ENCODE data around the gene SRPX.
A peak's percentile ranks its signal among the peaks of the same experiment; 100 is the strongest.

The SRPX gene, protein sequence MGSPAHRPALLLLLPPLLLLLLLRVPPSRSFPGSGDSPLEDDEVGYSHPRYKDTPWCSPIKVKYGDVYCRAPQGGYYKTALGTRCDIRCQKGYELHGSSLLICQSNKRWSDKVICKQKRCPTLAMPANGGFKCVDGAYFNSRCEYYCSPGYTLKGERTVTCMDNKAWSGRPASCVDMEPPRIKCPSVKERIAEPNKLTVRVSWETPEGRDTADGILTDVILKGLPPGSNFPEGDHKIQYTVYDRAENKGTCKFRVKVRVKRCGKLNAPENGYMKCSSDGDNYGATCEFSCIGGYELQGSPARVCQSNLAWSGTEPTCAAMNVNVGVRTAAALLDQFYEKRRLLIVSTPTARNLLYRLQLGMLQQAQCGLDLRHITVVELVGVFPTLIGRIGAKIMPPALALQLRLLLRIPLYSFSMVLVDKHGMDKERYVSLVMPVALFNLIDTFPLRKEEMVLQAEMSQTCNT

DNA sequence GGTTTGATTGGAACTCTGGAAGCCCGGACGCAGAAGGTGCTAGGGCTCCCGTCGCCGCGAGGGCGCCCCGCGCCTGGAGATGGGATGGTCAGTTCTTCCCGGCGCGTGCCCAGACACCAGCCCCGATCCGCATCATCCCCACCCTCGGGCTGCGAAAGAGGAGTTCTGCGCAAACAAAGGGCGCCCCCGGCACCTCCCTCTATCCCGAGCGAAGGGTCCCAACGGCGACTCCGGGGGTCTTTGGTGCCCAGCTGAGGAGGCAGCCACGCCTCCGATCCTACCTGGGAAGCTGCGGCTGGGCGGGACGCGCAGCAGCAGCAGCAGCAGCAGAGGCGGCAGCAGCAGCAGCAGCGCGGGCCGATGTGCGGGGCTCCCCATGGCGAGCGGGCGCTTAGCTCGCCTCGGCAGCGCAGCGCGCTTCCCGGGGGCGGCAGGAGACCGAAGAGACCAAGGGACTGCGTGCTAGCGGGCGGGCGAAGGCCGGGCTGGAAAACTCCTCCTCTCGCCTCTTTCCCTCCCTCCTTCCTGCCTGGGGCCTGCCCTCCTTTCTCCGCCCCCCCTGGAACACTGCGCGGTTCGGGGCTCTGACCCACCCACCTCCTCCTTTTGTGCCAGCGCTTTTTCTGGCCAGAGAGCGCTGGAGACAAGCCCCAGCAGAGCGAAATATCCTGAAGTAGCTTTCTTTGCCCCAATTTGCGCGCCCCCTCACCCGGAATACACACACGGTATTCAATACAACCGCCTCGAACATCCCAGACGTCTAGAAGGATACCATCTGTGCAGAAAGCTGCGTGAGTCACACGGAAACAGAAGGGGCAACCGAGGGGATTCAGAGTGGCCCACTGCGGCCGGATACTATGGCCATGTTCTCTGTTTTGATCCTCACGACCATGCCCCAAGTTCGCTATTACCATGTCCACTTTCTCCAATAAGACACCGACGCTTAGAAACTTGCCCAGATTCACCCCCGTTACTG lies at the start of gene SRPX:
SRPX (minus strand) TSS at position 457 of the 976 bp plus-strand sequence; CDS start at position 378, 79 bp downstream.
- DNase-seq (ENCODE audit: low read depth in 2 of 2): no peak

DNA sequence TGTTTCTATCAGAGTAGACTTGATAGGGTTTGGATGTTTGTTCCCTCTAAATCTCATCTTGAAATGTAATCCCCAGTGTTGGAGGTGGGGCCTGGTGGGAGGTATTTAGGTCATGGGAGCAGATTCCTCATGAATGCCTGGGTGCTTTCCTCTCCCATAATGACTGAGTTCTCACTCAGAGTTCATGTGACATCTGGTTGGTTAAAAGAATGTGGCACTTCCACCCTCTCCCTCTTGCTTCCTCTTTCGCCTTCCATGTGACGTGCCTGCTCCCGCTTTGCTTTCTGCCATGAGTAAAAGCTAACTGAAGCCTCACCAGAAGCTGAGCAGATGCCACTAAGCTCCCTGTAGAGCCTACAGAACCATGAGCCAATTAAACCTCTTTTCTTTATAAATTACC lies 47.3 kb upstream of the SRPX start:
- no peak for DNase-seq (ENCODE audit: low read depth in 2 of 2)

DNA sequence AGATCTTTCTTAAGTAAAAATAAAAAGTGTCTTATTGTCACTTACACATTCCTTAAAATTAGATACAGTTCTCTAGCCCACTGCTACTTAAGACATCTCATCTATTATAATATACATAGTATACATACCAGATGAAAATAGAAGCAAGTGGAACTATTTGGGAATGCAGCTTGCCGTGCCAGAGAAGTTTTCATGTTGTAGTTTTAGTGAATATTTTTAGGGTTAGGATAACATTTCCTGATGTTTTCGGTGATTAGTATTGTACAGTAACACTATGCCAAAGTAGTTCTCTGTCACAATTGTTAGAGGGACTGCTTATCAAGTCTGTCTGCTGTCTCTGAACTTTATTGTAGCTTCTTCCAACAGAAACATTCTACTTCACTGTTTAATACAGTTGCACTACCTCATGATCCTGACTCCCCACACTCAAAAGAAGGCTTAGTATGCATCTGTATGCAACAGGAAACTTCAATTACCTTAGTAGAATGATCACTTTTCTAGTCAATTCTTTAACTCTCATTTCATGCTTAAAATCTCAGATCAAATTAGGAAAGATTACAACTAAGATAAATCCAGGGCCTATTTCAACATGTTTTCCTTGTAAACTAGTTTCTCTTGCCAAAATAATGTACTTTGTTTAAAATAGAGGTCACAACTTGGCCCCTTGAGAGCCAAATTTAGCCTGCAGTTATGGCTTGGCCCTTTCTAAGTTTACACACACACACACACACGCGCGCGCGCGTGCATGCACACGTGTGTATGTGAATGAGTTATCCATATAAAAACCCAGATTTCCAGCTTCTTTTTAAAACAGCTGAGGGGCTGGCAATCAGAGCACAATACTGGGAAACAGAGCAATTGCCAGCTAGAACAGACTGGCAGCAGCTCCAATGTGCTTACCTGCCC lies 42.3 kb upstream of the SRPX start:
- no peak for DNase-seq (ENCODE audit: low read depth in 2 of 2)

DNA sequence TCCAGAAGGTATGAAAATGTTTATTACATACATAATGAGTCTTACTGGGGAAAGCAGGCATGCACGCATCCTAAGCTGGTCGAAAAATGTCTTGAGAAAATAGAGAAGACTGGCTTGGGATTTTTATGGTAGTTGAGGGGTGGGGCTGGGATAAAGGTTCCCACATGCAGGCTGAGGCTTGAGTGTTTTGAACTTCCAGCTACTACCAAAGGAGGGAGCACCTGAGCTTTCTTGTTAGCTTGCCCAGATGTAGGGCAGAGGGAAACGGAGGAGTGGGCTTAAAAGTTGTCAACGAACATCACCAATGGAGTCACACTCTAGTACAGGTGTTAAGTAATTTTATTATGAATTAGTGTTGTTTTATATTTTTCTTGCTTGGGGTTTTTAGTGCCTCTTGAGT lies 39.6 kb upstream of the SRPX start:
- DNase-seq (ENCODE audit: low read depth in 2 of 2): no peak

DNA sequence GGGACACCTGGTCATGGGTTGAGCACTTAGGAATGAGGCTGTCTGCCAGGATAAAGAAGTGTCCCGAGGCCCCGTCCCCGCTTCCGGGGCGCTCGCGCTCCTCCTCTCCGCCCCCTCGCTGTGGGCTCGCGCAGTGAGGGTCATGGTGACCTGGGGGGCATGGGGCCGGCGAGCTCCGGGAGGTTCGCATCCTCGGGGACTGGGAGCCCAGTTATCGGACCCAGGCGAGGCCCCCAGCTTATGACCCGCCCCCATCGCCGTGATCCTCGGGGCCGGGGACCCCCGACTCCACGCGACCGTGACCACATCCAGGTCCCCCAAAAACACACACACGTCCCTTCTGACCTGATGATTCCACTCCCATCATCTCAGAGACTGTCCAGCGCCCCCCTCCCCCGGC lies 35.3 kb upstream of the SRPX start:
- no peak for DNase-seq (ENCODE audit: low read depth in 2 of 2)

DNA sequence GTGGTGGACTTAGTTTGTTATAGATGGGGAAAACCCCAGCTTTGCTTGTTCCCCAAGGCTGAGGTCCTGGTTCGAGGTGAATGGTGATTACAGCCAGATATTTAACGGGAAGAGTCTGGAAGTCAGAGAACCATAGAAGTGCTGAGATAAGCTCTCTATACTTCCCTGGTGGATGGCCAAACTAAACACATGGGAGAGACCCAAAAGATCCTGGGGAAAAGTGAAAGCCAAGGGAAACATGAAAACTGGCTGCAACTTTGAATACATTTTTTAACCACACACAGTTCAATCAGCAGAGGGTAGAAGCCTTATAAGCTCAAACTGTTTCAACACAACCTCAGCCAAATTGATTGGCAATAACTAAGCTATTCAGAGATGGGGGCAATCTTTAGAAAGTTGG lies 29.3 kb upstream of the SRPX start:
- DNase-seq (ENCODE audit: low read depth in 2 of 2): no peak

DNA sequence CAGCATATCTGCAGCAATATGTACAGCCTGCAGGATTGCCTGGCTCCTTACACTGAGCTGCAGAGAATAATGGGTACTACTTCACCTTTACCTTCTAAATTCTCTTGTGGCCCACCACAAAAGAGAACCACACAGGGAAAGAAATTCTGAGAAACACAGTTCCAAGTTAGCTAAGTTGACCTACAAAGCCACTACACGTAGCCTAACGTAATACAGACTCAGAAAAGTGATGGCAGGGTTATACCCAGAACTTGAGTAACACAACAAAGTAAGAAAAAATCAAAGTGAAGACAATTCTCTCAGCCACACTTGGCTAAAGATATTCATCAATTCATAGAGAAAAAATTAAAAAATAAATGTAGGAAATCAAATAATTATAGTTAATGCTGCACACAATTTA lies 26.4 kb upstream of the SRPX start:
- DNase-seq (ENCODE audit: low read depth in 2 of 2): no peak

GRCh38 chrX:38240541-38240940 lies 19.9 kb upstream of the SRPX start:
- no peak for DNase-seq (ENCODE audit: low read depth in 2 of 2)

DNA sequence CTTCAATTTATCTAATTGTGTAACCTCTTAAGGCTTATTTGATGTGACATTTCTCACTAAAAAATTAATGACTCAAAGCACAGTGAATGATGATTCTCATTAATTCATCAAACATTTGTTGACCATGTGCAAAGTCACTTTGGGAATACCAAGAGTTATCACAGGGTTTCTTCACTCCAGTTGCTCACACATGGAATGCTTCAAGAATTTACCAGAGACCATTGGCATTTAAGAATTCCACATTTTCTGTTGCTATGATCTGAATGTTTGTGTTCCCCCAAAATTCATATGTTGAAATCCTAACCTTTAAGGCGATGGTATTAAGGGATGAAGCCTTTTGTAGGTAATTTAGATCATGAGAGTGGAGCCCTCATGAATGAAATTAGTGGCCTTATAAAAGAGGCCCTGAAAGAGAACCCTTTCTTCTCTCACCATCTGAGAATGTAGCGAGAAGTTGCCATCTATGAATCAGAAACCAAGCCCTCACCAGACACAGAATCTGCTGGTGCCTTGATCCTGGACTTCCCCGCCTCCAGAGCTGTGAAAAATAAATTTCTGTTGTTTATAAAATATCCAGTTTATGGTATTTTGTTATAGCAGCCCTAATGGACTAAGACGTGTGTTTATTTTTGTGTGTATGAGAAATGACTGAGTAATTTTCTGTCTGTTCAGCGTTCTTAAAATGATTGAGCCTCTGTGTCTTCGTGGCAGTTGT lies 16.4 kb upstream of the SRPX start:
- no peak for DNase-seq (ENCODE audit: low read depth in 2 of 2)

DNA sequence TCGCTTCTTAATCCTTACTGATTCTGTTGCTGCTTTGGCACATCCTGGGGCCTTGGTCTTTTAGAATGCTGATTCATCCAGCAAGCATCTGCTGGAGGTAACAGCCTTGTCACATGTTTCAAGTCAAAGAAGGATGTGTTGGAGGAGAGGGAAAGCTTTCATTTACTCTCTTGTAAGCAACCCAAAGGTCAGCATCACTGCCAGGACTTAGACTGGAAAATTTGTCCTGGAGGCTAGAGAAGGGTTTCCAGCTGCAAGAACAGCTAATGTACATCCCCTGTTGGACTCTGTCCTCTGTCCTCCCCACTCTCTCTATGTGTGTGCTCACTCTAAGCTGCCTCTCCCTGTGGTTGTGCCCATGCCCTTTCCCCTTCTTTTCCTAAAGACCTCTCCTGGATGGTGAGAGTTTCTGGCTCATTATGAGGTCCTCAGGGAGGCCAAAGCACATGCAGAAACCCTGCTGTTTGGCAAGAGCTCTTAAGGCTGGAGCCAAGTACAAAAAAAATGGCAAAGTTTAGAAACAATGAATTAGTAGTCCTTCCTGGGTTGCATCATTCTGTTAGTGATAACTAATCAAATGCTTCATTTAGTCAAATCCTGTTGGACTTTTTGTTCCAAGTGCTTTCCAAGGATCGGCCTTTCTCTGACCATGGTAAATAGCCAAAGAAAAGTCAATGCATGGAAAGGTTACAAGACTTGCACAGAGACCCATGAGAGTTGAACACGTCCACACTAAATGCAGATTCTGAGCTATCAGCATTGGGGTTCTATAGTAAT lies 13.4 kb upstream of the SRPX start:
- DNase-seq (ENCODE audit: low read depth in 2 of 2): no peak

GRCh38 chrX:38232079-38232686 lies 11.5 kb upstream of the SRPX start:
- DNase-seq (ENCODE audit: low read depth in 2 of 2): no peak

GRCh38 chrX:38225093-38225492 lies 4.4 kb upstream of the SRPX start:
- no peak for DNase-seq (ENCODE audit: low read depth in 2 of 2)

- no peak for DNase-seq (ENCODE audit: low read depth in 2 of 2)
Measured at GRCh38 chrX:38224160-38224559, 3.5 kb upstream of the SRPX start.

GRCh38 chrX:38221391-38221929 lies 789 bp upstream of the SRPX start:
- DNase-seq (ENCODE audit: low read depth in 2 of 2): no peak

GRCh38 chrX:38220024-38220414 lies 652 bp downstream of the SRPX start:
- peak in 1 of 2 donors; percentile 12 for DNase-seq (ENCODE audit: low read depth in 2 of 2)

DNA sequence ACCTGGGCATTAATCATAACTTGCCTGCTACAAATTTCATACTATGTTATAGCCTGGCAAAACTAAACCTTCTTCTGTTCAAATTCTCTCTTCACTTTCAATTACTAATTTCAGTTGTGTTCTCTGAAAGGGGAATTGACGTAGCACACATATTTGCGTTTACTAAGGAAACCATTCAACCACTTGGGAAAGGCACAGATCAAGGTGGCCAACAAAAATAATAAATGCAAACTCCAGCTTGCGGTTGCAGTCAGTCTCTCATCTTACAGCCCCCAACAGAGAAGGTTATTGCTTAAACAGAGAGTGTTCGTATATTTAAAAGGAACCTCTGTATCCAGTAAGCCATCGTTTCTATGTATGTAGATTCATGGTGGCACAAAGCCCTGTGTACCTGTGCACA lies 4.0 kb downstream of the SRPX start:
- DNase-seq (ENCODE audit: low read depth in 2 of 2): no peak

DNA sequence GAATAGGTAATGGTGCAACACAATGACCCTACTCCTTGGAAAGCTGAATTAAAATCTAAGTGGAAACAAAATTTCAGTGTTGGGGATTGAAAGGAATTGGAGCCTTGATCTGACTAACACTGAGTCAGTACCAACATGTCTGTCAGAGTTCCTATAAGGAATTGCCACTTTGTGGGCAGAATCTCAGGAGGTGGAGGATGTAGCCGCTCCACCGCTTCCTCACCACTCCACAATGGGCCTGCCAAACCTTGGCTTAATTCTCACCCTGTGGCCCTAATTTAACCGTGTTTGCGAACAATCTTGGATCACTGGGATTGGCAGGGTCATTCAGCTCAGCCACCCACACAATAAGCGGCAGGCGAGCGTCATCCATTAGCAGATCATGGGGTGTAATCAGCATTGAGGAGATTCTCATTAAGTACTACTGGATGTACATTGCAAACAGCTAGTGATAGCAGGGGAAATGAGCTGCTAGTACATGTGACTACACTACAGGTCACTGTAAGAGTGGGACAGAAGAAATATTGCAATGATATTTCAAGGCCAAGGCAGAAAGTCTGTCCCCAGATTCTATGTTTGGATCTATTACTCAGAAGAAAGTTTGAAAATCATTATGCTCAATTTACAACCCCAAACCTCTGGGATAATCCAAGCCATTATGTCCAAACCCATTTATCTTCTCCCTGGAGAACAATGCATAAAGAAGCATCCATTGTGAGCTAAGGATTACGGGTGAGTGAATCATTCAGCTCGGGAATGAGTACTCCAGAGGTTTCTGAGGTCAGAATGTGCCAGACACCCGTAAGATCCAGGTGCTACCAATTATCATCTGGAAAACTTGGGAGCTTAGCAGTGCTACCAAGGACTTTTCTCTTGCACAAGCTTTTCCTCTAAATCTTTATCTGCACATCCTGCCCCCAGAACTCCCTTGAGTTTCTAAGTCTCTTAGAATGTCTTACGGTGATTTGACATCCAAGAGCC lies 5.8 kb downstream of the SRPX start:
- no peak for DNase-seq (ENCODE audit: low read depth in 2 of 2)

GRCh38 chrX:38214044-38214443 lies 6.6 kb downstream of the SRPX start:
- no peak for DNase-seq (ENCODE audit: low read depth in 2 of 2)
